H1 (cell line): ENCODE data around the gene HEXIM1. TPM values are rescaled to one million over a fixed set of nuclear protein-coding genes. Genes with fewer than 3 reads are reported as not detected.

Source experiments
- ASH2L ChIP-seq: fragments of 200-600, 300-600 bp; sonication (generic); IDR thresholded peaks from one replicate; pipeline ENCODE4 v1.7.1; 2017; ENCODE audit warnings: low read length
- CHD7 ChIP-seq: fragments of 300-600 bp; sonication (generic); IDR thresholded peaks from 2 replicates; pipeline ENCODE4 v1.7.1; 2012; ENCODE audit warnings: low read length, moderate library complexity, mild to moderate bottlenecking, inconsistent platforms; ENCODE audit not compliant: insufficient replicate concordance
- EGR1 ChIP-seq: IDR thresholded peaks from 2 replicates; pipeline ENCODE4 v1.6.1; 2011; ENCODE audit warnings: low read depth, low read length, borderline replicate concordance
- EP300 ChIP-seq, 2 experiments: IDR thresholded peaks; 1 replicate in 1 of 2; 2 replicates in 1 of 2; pipeline ENCODE4 v1.6.1; 2011 to 2012; ENCODE audit warnings: low read depth in 2 of 2, low read length in 2 of 2, mild to moderate bottlenecking in 2 of 2, borderline replicate concordance in 1 of 2, inconsistent platforms in 1 of 2, moderate library complexity in 1 of 2
- SRF ChIP-seq: IDR thresholded peaks from 2 replicates; pipeline ENCODE4 v1.6.1; 2011; ENCODE audit warnings: mild to moderate bottlenecking, low read depth, low read length, moderate library complexity
- polyA plus RNA-seq, 7 experiments: library from polyadenylated mRNA; depleted of rRNA in 3 of 7; stranded (reverse) in 5 of 7; unstranded in 2 of 7; fragments of >200 nt in 5 of 7; fragments of 200-250 nt in 2 of 7; gene quantifications; 1 replicate in 5 of 7; 2 replicates in 1 of 7; 4 replicates in 1 of 7; pipeline versions ENCODE4 v1.2.1 to v1.2.3, GENCODE V29; 2011 to 2013; ENCODE audit warnings: missing spikeins in 2 of 7, mixed read lengths in 2 of 7
- total RNA-seq: library from RNA; stranded (reverse); fragmentation: NEBNext Ultra II Directional; extraction: Animal tissue kit (Norgen Biotek cat#: 25700); gene quantifications from 2 replicates; pipeline ENCODE4 v1.2.1, GENCODE V29; 2021

Gene HEXIM1
- total and polyA plus RNA-seq, 2 of the 8 experiments (the other 6 are each of a cell fraction or from before 2014, with no cell fraction given), result 9.1 to 38.3 TPM

- TF ChIP-seq CHD7 (no peak), SRF (no peak), EGR1 (no peak), ASH2L (no peak), EP300 (IDR thresholded peaks at IDR 0.05; ENCODE audit: borderline replicate concordance in 1 of 2, low read depth in 2 of 2, low read length in 2 of 2) (no peak)
- TF ChIP-seq, all 59 proteins: peak for 0
Measured at GRCh38 chr17:45155483-45155882, 7.2 kb downstream of the HEXIM1 start (continued).
